GM19240 (cell line): ENCODE results near the gene DLX6.

Experiments used
- DNase-seq: peaks from one replicate; pipeline ENCODE4 v3.0.0; 2011; ENCODE audit warnings: low spot score; ENCODE audit not compliant: insufficient read length

DLX6 gene

GRCh38 chr7:97005183-97006054 is at the start of gene DLX6:
DLX6 (plus strand) TSS chr7:97005553; CDS start chr7:97005978, 425 bp downstream.
- no peak for DNase-seq

- no peak for DNase-seq
These were observed 46.2 kb upstream of the DLX6 start for GRCh38 chr7:96959135-96959534.

GRCh38 chr7:96962221-96962885 is 43.0 kb upstream of the DLX6 start:
- no peak for DNase-seq

- no peak for DNase-seq
These were observed 36.4 kb upstream of the DLX6 start for GRCh38 chr7:96968981-96969380.

GRCh38 chr7:96970739-96971138 is 34.6 kb upstream of the DLX6 start:
- no peak for DNase-seq

GRCh38 chr7:96973986-96974385 is 31.4 kb upstream of the DLX6 start:
- DNase-seq: no peak

- DNase-seq: no peak
These were observed 29.2 kb upstream of the DLX6 start for GRCh38 chr7:96976106-96976505.

- DNase-seq: no peak
These were observed 27.9 kb upstream of the DLX6 start for GRCh38 chr7:96977445-96977844.

GRCh38 chr7:96979551-96980276 is 25.6 kb upstream of the DLX6 start:
- DNase-seq: no peak

- no peak for DNase-seq
These were observed 22.8 kb upstream of the DLX6 start for GRCh38 chr7:96982586-96982985.

GRCh38 chr7:96985992-96986391 is 19.4 kb upstream of the DLX6 start:
- no peak for DNase-seq

GRCh38 chr7:96986901-96987300 is 18.5 kb upstream of the DLX6 start:
- no peak for DNase-seq

- no peak for DNase-seq
These were observed 17.6 kb upstream of the DLX6 start for GRCh38 chr7:96987719-96988118.

- DNase-seq: no peak
These were observed 16.0 kb upstream of the DLX6 start for GRCh38 chr7:96989241-96989858.

GRCh38 chr7:96989859-96990317 is 15.5 kb upstream of the DLX6 start:
- no peak for DNase-seq

- DNase-seq: no peak
These were observed 13.7 kb upstream of the DLX6 start for GRCh38 chr7:96991546-96992191.

- no peak for DNase-seq
These were observed 13.0 kb upstream of the DLX6 start for GRCh38 chr7:96992192-96993005.

- no peak for DNase-seq
These were observed 12.1 kb upstream of the DLX6 start for GRCh38 chr7:96993094-96993865.

- DNase-seq: no peak
These were observed 11.4 kb upstream of the DLX6 start for GRCh38 chr7:96993980-96994379.
